GM21786 (cell line): ENCODE data around the gene HAO2.
"Not testable (repeated sequence)": the region's sequence is repeated elsewhere in the genome, so short reads cannot be mapped to it uniquely, and the experiment has no call there.

Experiments
- ATAC-seq: cut with Tn5 transposase; IDR thresholded peaks from one replicate; pipeline ENCODE4 v1.9.1; 2021; ENCODE audit not compliant: unreplicated experiment

Gene HAO2

DNA sequence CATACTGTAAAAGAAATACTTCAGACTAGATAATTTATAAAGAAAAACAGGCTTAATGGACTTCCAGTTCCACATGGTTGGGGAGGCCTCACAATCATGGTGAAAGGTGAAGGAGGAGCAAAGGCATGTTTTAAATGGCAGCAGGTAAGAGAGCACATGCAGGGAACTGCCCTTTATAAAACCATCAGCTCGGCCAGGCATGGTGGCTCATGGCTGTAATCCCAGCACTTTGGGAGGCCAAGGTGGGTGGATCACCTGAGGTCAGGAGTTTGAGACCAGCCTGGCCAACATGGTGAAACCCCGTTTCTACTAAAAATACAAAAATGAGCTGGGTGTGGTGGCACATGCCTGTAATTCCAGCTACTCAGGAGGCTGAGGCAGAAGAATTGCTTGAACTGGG is 9.0 kb downstream of the HAO2 start:
- not testable (repeated sequence) for ATAC-seq

DNA sequence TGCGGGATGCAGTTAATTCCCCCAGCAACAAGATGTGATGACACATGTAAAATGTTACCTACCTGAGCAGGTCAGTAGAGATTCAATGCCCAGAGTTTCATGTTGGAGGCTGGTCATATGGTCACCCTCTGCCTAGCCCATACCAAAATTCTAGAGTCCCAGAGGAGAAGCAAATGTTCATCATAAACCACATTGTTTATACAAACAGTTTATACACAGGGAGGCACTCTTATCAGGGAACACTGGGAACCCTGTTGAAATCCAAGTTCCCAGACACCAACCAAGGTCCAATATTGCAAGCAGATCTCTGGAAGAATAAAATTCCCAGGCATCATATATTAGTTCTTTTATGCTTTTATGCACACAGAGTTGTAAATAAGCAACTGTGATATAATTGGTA is 10.5 kb downstream of the HAO2 start:
- no peak for ATAC-seq

DNA sequence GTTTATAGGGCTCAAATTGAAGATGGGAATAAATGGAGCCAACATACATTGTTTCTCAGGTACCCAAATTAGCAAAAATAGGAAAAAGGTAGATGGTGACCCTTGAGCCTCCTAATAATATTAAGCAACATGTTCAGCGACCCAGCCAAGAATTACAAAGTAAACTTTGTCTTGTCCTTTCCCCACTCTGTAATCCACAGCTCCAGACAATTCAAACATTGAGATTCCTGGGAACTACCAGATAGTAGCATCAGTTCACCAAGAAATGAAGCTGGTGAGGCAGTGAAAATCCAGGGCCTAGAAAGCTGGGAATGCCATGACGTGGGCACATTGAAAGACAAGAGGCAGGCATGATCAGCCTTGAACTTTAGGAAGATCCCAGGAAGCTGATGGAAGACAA is 11.7 kb downstream of the HAO2 start:
- no peak for ATAC-seq

DNA sequence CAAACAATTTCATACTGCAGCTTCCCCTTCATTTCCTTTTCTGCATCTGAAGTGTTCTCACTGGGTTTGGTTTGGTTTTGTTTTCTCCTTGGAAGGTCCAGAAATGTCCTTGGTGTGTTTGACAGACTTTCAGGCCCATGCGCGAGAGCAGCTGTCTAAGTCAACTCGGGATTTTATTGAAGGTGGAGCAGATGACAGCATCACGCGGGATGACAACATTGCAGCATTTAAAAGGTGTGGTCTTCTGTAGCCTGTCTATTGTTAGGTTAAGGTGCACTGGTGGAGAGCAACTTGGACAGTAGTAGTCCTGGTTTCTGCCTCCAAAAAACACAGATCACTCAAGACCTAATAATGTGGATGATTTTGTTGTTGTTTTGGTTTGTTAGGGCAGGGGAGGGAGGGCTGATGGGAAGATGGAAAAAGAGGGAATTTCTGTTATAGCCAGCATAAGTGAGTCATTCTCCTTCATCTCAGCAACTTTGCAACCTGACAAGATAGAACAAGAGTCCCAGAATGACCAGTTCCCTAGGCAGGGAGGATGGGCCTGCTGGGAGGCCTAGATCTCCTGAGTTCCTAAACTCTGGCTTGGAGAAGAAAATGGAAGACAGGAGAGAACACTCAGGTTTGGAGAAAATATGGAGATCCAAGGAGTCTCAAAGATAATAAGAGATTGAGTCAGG is 12.5 kb downstream of the HAO2 start:
- no peak for ATAC-seq

DNA sequence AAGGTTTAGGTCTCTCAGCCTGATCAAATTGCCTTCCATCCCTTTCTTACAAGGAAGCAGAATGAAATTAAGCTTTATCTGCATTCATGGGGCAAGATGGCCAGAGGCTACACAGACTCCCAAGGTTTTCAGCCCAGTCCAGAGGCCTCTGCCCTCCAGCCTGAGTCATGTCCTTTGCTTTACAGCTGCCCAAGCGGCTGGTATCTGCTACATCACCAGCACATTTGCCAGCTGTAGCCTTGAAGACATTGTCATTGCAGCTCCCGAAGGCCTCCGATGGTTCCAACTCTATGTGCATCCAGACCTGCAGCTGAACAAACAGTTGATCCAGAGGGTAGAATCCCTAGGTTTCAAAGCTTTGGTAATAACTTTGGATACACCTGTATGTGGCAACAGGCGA is 16.0 kb downstream of the HAO2 start:
- no peak for ATAC-seq

DNA sequence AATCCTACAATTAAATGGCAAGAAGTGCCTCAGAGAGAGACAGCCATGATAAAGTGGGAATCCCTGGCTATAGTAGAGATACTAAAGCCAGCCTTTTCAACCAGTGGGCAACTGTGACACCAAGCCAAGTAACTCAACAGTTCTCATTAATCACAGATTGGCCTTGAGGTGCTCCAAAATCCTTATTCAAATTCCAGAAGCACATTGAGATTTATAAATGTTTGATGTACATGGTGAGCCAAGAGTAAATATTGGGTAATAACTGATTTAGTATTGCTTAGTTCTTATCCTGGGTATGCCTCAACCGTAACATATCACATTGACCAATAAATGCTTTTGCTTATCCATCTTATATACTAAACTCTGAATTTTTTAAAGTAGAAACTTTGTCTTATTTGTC is 17.1 kb downstream of the HAO2 start:
- ATAC-seq = no peak

DNA sequence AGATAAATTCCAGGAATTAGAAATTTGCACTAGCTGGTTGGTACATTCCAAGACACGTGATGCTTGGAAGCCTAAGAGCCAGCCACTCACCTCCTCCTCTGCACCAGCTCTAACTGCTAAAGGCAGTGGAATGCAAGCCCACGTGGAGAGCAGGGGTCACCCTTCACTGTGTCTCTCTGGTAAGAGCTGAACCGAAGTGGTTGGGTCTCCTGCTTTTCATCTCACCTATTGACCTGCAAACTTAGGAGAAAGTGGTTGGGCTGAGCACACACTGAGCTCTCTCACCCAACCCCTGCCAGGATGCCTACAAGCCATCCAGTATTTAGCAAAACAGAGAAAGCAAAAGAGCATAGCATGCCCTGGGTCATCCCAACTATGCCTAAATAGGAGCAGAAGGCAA is 19.3 kb downstream of the HAO2 start:
- ATAC-seq = no peak

DNA sequence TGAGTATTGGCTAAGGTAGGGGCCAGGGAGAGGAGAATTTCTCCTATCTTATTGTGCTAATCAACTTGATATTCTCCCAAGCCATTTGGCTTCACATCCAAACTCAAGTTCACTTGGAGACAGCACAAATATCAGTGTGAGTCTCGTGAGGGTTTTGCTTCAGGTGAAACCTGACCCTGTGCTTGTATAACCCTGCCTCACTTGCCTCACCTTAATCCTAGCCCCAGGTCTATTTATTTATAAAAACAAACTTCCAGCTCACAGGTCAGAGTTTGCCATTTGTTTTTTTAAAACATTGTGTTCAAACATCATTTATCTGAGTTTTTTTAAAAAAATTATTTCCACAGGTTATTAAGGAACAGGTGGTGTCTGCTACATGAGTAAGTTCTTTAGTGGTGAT is 19.9 kb downstream of the HAO2 start:
- ATAC-seq = no peak

DNA sequence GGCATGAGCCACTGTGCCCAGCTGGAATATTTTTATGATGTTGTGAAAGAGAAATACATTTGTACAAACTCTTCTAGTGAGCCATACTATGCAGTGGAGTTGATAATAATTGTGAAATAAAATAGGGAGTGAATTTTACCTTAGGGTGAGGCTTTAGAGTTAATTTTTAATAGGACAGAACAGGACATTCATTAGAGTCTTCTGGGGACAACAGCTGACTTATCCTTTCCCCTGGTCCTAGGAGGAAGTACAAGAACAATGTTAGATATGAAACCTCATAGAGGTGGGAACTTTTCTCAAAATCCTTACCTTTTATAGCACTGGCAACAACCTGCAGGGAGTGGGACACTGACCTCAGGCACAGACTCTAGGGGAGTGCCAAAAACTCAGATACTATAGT is 21.9 kb downstream of the HAO2 start:
- no peak for ATAC-seq

DNA sequence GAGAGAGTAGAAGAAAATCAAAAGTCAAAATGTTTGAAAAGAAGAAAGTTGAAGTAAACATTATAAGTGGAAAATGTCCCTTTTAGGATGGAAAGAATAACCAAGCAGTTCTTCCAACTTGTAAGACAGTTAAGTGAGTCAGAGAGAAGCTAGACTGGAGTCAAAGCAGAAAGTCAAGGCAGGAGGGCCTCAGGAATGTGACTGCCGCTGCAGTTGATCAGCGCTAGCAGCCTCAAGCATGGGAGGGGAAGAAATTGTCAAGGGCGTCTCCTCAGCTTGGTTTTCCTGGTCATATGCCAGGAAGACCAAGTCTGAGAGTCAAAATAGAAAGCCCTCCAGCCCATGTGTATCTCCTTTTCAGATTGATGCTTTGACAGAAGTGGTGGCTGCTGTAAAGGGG is 23.2 kb downstream of the HAO2 start:
- no peak for ATAC-seq

DNA sequence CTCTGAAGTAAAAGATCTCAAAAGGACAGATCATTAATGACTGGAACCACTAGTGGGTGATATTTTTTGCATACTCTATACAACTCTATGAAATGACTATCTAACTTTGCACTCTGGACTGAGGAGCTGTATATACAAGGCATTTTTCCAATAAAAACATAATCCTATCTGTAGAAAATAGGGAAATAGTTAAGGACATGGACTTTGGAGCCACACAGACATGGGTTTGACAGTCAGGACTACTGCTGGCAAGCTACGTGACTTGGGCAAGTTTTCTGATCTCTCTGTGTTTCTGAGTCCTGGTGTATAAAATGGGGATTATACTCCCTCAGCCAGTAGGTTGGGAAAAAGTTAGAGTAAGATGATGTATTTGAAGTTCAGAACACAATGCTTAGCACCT is 25.5 kb downstream of the HAO2 start:
- no peak for ATAC-seq

DNA sequence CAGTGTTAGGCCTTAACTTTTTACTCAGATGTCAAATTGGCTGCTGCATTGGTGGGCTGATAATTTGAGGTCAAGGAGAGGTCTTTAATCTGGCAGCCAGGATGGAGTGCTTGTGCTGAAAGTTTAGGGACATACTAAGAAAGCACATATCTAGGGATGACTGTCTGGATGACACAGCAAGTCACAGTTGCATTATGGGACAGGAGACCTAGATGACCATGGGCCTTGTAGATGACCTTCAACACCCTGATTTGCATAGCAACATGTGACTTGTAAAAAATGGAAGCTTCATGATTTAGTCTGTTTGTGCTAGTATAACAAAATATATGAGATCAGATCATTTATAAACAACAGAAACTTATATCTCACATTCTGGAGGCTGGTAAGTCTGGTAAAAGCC is 28.4 kb downstream of the HAO2 start:
- no peak for ATAC-seq

DNA sequence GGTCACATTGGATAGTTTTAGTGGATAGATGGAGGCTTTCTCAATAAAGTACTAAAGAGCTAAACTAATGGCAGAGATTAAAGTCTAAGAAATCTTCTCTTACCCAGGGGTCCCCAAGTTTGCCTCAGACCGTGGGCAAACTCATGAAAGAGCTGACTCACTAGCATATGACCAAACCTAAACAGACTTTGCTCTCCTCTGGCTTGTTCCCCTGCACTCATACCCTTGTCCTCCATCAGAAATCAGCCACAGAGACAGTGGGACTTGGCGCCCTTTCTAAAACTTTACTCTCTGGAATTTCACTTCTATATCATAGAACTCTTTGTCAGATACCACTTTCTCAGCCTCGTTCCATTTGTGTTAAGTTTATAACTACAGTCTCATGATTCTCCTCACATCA is 29.4 kb downstream of the HAO2 start:
- ATAC-seq = no peak

DNA sequence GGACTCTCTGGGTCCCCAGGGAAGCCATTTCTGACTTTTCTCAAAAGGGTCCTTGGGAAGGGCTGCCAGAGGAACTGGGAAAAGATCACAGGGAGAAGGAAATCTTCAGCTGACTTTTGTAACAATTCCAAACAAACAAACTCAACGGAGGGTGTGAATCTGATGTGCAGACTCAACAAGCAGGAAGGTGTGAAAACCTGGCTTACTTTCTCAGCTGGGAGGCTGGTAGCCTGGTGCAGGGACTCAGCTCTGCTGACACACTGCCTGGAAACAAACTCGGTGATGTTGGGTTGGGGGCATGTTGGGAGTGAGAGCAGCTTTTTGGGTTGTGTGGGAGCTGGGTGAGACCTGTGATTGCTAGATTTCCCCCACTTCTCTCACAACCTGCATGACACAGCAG is 36.2 kb downstream of the HAO2 start:
- no peak for ATAC-seq

DNA sequence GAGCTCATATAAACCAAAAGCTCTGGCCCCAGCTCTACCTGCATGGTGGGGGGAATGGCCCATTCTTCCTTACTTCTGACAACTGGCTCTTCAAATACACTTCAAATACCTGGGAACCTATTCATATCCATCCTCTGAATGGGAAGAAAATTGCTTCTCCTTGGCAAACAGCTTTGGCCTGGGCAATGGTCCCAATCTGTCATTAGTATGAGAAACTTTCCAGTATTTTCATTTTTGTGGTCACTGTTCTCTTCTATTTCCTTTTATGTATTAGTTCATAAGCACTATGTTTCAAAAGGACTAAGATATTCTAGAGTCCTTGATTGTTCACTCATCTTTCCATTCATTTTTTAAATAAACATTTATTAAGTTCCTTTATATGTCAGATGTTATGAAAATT is 41.1 kb downstream of the HAO2 start:
- no peak for ATAC-seq

DNA sequence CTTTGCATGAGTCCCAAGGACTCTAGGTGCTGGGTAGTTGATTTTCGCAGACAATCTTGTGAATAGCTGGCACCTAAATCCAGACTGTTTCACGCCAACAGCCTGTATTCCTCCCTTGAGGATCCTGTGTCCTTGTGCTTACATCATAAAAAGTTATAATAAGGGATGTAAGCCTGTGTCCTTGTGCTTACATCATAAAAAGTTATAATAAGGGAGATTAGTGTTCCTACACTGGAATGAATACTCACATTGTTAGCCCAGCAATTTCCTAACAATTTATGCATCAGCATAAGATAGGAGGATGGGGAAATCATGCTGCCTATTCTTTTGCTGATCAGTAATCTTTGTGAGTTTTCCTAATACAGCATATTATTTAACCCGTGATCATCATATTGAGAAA is 42.4 kb downstream of the HAO2 start:
- no peak for ATAC-seq

DNA sequence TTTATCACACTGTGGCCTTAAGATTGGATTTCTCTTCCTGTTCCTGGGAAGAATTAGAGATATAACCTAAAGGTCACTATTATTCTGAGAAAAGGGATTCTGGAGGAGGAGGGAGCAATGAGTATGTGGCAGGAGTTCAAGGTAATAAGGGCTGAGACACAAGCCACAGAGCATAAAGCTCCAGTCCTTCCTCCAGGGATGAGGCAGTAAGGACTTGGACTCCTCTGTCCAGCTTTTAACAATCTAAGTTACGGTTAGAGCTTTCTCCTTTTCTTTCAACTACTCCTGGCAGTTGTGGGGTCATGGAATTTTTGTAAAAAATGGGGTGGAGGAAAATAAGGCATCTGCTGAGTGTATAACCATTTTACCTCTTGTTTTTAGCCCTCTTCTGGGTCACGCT is 46.4 kb downstream of the HAO2 start, which contains the start of gene HSD3B2:
Gene HSD3B2 (plus strand): TSS at position 201 of the 400 bp plus-strand sequence. CDS start 270 bp downstream, outside the sequence.
- ATAC-seq = no peak

DNA sequence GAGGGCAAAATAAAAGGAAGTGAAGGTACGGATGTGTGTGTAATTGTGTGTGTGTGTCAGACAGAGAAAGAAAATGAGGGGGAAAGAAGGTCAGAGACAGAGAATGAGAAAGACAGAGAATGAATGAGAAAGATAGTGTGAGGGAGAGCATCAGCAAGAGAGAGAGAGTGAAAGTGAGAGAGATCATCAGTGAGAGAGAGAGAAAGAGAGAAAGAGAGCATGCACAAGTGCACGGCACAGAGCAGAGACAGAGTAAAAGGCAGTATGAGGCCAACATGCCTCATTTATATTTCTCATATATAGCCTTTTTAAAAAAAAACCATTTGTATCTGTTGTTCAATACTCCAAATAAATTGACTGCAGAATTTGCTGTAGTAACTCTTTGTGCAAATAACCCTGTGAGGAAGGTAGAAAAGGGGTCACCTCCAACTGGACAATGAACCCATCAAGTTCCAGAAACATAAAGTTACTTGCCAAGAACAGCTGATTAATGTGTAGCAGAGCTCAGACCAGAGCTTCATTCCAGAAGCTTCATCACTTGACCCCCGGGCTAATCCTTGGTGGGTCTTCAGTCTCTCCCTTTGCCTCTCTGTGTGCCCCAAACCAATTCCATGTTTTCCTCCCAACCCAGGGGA is 47.5 kb downstream of the HAO2 start:
- ATAC-seq = no peak

DNA sequence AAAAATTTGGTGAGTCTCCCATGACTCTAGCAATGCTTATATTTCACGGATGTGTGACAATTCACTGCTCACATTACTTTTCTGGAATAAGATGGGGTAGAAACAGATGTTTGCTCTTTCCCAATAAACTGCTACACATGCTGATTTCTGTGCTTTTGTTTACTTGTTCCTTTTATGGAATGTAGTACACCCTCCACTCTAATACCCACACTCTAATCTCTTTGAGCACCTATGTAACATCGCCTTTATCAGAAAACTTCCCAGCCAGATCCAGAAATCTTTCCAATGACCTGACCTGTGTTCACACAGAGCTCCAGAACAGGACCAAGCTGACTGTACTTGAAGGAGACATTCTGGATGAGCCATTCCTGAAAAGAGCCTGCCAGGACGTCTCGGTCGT is 50.5 kb downstream of the HAO2 start:
- no peak for ATAC-seq

DNA sequence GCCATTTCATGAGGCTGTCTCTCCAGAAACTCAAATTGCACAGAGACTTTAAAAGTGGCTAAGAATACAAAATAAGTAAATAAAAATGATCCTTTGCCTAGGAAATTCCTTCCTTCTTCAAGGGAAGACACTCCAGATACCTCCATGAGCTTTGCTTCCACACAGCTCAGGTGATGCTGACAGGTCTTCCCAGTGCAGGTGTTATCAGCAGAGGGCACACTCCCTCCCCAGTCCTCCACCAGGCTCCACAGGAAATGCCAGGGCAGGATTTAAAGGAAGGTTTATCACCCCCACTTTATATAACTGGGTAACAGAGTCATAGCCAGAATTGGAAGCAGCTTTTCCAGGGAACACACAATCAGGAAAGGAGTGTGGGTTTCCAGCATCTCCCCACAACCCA is 52.1 kb downstream of the HAO2 start:
- no peak for ATAC-seq

DNA sequence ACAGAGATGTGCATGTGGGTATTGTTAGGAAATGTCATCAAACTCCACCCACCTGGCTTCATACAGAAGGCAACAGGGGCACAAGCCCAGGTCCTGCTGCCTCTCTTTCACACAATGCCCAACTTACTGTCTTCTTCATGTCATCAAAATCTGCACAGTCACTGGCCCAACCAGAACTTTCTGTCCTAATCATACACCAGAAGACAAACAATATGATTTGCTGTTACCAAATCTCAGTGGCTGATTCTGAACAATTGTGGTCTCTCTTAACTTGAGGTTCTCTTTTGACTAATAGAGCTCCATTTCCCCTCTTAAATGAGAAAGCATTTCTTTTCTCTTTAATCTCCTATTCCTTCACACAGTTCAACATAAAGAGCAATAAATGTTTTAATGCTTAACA is 54.0 kb downstream of the HAO2 start:
- no peak for ATAC-seq

DNA sequence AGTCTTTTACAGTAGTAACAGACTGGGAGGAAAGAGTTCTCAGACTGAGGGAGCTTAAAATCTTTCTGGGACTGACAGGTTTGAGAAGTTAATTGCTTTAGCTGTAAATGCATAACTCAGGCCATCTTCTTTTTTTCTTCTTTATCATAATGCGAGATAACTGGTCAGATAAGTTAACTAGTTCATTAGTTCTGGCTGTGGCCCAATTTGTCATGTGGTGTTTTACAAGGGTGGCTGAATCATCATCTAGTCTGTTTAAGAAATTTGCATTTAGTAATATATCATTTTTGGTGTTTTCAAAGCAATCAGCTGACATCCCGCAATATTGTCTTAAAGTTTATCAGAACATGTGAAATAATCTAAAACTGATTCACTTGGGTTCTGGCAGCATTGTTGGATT is 60.4 kb downstream of the HAO2 start:
- no peak for ATAC-seq

DNA sequence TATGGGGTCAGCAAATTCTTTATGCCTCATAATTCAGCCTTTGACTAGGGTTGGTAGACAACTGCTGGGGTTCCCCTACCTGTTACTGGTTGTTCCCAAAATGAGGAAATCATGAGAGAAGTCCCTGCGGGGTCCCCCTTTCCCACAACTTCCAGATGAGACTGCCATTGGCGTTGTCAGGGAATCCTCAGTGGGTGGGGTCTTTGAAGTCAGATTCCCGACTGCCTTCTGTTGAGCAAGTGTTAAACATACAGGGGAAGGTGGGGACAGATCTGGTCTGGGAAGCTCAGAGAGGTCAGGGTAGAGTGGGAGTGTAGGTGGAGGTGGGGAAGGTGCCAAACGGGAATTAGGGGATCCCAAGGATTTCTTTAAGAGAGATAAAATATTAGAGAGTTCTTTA is 61.1 kb downstream of the HAO2 start:
- ATAC-seq = no peak
